Measurements from ENCODE around the gene FAXC.

The FAXC gene

DNA sequence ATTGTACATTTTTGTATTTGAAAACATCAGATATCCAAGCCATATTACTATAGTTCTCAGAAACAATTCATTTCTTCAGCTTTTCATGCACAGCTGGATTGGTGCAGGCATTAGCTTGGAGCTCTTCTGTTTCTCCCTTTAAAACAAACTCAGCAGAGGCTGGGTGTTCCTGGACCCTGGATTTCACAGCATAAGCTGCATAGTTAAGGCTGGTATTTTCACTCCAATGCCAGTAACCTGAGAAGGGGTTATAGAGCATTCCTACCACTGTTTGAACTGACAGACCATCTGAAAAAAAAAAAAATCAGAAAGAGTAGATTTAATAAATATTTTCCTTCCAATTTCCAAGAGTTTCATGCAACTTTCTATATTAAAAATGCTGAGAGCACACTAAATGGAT is 20.1 kb upstream of the FAXC start:
- DNase-seq: no peak
- Histone ChIP-seq H3K18ac (ENCODE audit: low read depth in 1 of 2, low read length in 2 of 2) (no peak overlapping the region), H3K27ac (ENCODE audit: low read length, poor library complexity, severe bottlenecking) (no peak overlapping the region)

DNA sequence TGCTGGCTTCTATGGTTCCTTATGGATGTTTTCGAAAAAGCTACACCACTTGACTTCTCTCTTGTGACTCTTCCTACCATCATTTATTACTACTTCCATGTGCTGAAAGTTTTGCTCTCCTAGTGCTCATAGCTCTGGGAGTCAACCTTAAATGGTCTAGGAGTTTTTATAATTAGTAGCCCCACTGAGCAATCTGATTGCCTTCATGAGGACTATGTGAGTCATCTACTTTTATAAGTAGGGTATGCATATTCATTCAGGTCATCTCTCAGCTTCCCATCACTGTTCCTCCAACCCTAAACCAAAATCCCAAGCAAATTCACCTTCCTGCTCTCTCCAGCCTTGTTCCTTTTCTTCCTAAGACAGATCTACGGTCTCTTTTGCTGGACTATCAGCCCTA is 17.4 kb upstream of the FAXC start:
- Histone ChIP-seq H3K4ac (ENCODE audit: low read depth in 1 of 2, low read length in 2 of 2) (no peak overlapping the region), H3K9me3 (ENCODE audit: control insufficient read depth, low read length) (no peaks in the 10 kb centered on the region), H3K36me3 (ENCODE audit: control insufficient read depth in 1 of 2, insufficient read depth in 2 of 2, low read depth in 1 of 2, low read length in 2 of 2) (no peaks in the 10 kb centered on the region), H4K8ac (ENCODE audit: low read length) (no peak overlapping the region), H2BK5ac (ENCODE audit: low read depth, low read length, poor library complexity, severe bottlenecking) (no peak overlapping the region), H2AK5ac (ENCODE audit: low read length, severe bottlenecking) (no peak overlapping the region), H2BK12ac (ENCODE audit: low read length in 2 of 2) (no peak overlapping the region), H3K14ac (ENCODE audit: low read length in 2 of 2) (no peak overlapping the region), H3K27me3 (ENCODE audit: control insufficient read depth in 1 of 2, insufficient read depth in 1 of 2, low read length in 2 of 2) (no peaks in the 10 kb centered on the region), H3K79me1 (replicated peaks; ENCODE audit: low read length, poor library complexity, severe bottlenecking) (no peaks in the 10 kb centered on the region), H3K23ac (ENCODE audit: low read length in 2 of 2) (no peak overlapping the region), H2BK120ac (ENCODE audit: low read depth, low read length) (no peak overlapping the region), H3K4me2 (ENCODE audit: low read length, poor library complexity, severe bottlenecking) (no peak overlapping the region), H2BK15ac (ENCODE audit: low read depth, poor library complexity, severe bottlenecking) (no peak overlapping the region), H3K9ac (ENCODE audit: low read length) (no peak overlapping the region), H3K4me1 (ENCODE audit: control insufficient read depth, insufficient read depth, low read depth, low read length) (no peaks in the 10 kb centered on the region), H3K18ac (ENCODE audit: low read depth in 1 of 2, low read length in 2 of 2) (no peak overlapping the region), H2AFZ (ENCODE audit: low read depth, low read length) (no peak overlapping the region), H3K27ac (ENCODE audit: low read length, poor library complexity, severe bottlenecking) (no peak overlapping the region), H3K4me3 (ENCODE audit: insufficient read depth in 1 of 2, low read depth in 1 of 2, low read length in 2 of 2) (no peak overlapping the region), H4K91ac (ENCODE audit: low read length) (no peak overlapping the region)
- DNase-seq: no peak
- 100% methylated on average over 1 of the region's 2 CpGs for WGBS

More for the DNA sequence above, 20.1 kb upstream of the FAXC start:
- no peaks in the 10 kb centered on the region for H3K27me3 ChIP-seq (ENCODE audit: control insufficient read depth in 1 of 2, insufficient read depth in 1 of 2, low read length in 2 of 2)
- no peaks in the 10 kb centered on the region for H3K79me1 ChIP-seq (replicated peaks; ENCODE audit: low read length, poor library complexity, severe bottlenecking)
- H2BK5ac ChIP-seq (ENCODE audit: low read depth, low read length, poor library complexity, severe bottlenecking): no peak overlapping the region
- H3K4me2 ChIP-seq (ENCODE audit: low read length, poor library complexity, severe bottlenecking): no peak overlapping the region
- H3K14ac ChIP-seq (ENCODE audit: low read length in 2 of 2): no peak overlapping the region
- H2BK12ac ChIP-seq (ENCODE audit: low read length in 2 of 2): no peak overlapping the region
- H3K9me3 ChIP-seq (ENCODE audit: control insufficient read depth, low read length): no peaks in the 10 kb centered on the region
- no peak overlapping the region for H2AFZ ChIP-seq (ENCODE audit: low read depth, low read length)
- no peak overlapping the region for H3K4me3 ChIP-seq (ENCODE audit: insufficient read depth in 1 of 2, low read depth in 1 of 2, low read length in 2 of 2)
- no peaks in the 10 kb centered on the region for H3K36me3 ChIP-seq (ENCODE audit: control insufficient read depth in 1 of 2, insufficient read depth in 2 of 2, low read depth in 1 of 2, low read length in 2 of 2)
- H2BK120ac ChIP-seq (ENCODE audit: low read depth, low read length): no peak overlapping the region
- H2BK15ac ChIP-seq (ENCODE audit: low read depth, poor library complexity, severe bottlenecking): no peak overlapping the region
- no peak overlapping the region for H3K23ac ChIP-seq (ENCODE audit: low read length in 2 of 2)
- no peaks in the 10 kb centered on the region for H3K4me1 ChIP-seq (ENCODE audit: control insufficient read depth, insufficient read depth, low read depth, low read length)
- no peak overlapping the region for H3K4ac ChIP-seq (ENCODE audit: low read depth in 1 of 2, low read length in 2 of 2)
- no peak overlapping the region for H4K91ac ChIP-seq (ENCODE audit: low read length)
- H4K8ac ChIP-seq (ENCODE audit: low read length): no peak overlapping the region
- H3K9ac ChIP-seq (ENCODE audit: low read length): no peak overlapping the region
- no peak overlapping the region for H2AK5ac ChIP-seq (ENCODE audit: low read length, severe bottlenecking)

DNA sequence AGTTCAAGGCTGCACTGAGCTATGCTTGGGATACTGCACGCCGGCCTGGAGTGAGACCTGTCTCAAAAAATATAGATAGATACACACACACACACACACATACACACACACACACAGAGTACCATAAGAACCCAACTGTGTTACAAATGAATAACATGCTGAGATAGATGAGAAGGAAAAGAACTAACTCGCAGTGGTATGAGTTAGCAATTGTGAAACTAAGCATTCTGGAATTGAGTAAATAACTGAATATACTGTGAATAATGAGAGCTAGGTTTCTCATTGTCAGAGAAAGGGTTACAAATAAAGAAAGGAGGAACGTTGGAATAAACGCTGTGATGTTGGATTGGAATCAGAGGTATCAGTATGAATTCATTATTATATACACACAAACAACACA is 14.6 kb upstream of the FAXC start:
- Histone ChIP-seq H3K9me3 (ENCODE audit: control insufficient read depth, low read length) (no peaks in the 10 kb centered on the region), H3K9ac (ENCODE audit: low read length) (no peak overlapping the region), H2BK5ac (ENCODE audit: low read depth, low read length, poor library complexity, severe bottlenecking) (no peak overlapping the region), H2BK15ac (ENCODE audit: low read depth, poor library complexity, severe bottlenecking) (no peak overlapping the region), H3K14ac (ENCODE audit: low read length in 2 of 2) (no peak overlapping the region), H3K4me2 (ENCODE audit: low read length, poor library complexity, severe bottlenecking) (no peak overlapping the region), H3K4me3 (ENCODE audit: insufficient read depth in 1 of 2, low read depth in 1 of 2, low read length in 2 of 2) (no peak overlapping the region), H2AFZ (ENCODE audit: low read depth, low read length) (no peak overlapping the region), H4K8ac (ENCODE audit: low read length) (no peak overlapping the region), H3K79me1 (replicated peaks; ENCODE audit: low read length, poor library complexity, severe bottlenecking) (no peaks in the 10 kb centered on the region), H3K27ac (ENCODE audit: low read length, poor library complexity, severe bottlenecking) (no peak overlapping the region), H3K27me3 (ENCODE audit: control insufficient read depth in 1 of 2, insufficient read depth in 1 of 2, low read length in 2 of 2) (peaks cover 10 to 15% of the 10 kb centered on the region in 2 experiments), H3K23ac (ENCODE audit: low read length in 2 of 2) (no peak overlapping the region), H3K4ac (ENCODE audit: low read depth in 1 of 2, low read length in 2 of 2) (no peak overlapping the region), H3K18ac (ENCODE audit: low read depth in 1 of 2, low read length in 2 of 2) (no peak overlapping the region), H2BK12ac (ENCODE audit: low read length in 2 of 2) (no peak overlapping the region), H2BK120ac (ENCODE audit: low read depth, low read length) (no peak overlapping the region), H3K4me1 (ENCODE audit: control insufficient read depth, insufficient read depth, low read depth, low read length) (no peaks in the 10 kb centered on the region), H4K91ac (ENCODE audit: low read length) (no peak overlapping the region), H3K36me3 (ENCODE audit: control insufficient read depth in 1 of 2, insufficient read depth in 2 of 2, low read depth in 1 of 2, low read length in 2 of 2) (no peaks in the 10 kb centered on the region), H2AK5ac (ENCODE audit: low read length, severe bottlenecking) (no peak overlapping the region)
- 95% methylated on average over 1 of the region's 5 CpGs for WGBS
- no peak for DNase-seq

DNA sequence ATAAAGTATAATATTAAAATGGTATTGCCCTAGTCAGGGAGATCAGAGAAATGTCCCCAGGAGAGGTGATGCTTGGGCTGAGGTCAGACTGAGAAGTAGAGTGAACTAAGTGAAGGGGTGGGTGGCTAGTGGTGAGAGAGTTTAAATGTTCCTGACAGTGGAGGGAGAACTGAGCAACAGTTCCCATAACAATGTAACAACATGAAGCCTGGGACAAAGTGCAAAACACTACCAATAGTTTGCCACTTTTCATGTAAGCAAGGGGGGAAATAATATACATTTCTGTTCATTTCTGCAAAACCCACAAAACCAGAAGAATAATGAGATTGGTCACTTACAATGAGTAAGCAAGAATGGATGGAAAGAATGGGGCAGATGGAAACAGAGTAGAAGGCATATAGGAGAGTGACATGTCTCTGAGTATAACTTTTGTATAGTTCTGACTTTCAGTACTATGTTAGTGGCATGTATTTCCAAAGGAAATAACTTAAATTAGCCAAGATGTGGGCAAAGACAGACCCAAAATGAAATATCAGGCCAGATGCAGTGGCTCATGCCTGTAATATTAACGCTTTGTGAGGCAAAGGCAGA is 13.3 kb upstream of the FAXC start:
- no peak overlapping the region for H2AFZ ChIP-seq (ENCODE audit: low read depth, low read length)
- no peaks in the 10 kb centered on the region for H3K36me3 ChIP-seq (ENCODE audit: control insufficient read depth in 1 of 2, insufficient read depth in 2 of 2, low read depth in 1 of 2, low read length in 2 of 2)

More for the DNA sequence above, 13.3 kb upstream of the FAXC start:
- no peak for DNase-seq
- Histone ChIP-seq H4K91ac (ENCODE audit: low read length) (no peak overlapping the region), H2BK5ac (ENCODE audit: low read depth, low read length, poor library complexity, severe bottlenecking) (no peak overlapping the region), H3K4me2 (ENCODE audit: low read length, poor library complexity, severe bottlenecking) (no peak overlapping the region), H3K4me1 (ENCODE audit: control insufficient read depth, insufficient read depth, low read depth, low read length) (no peaks in the 10 kb centered on the region), H3K14ac (ENCODE audit: low read length in 2 of 2) (no peak overlapping the region), H3K18ac (ENCODE audit: low read depth in 1 of 2, low read length in 2 of 2) (no peak overlapping the region), H3K9ac (ENCODE audit: low read length) (no peak overlapping the region), H3K27ac (ENCODE audit: low read length, poor library complexity, severe bottlenecking) (no peak overlapping the region), H2AK5ac (ENCODE audit: low read length, severe bottlenecking) (no peak overlapping the region), H3K4me3 (ENCODE audit: insufficient read depth in 1 of 2, low read depth in 1 of 2, low read length in 2 of 2) (no peak overlapping the region), H2BK120ac (ENCODE audit: low read depth, low read length) (no peak overlapping the region), H3K23ac (ENCODE audit: low read length in 2 of 2) (no peak overlapping the region), H3K27me3 (ENCODE audit: control insufficient read depth in 1 of 2, insufficient read depth in 1 of 2, low read length in 2 of 2) (peaks cover 10 to 15% of the 10 kb centered on the region in 2 experiments), H2BK12ac (ENCODE audit: low read length in 2 of 2) (no peak overlapping the region), H3K4ac (ENCODE audit: low read depth in 1 of 2, low read length in 2 of 2) (no peak overlapping the region), H3K9me3 (ENCODE audit: control insufficient read depth, low read length) (no peaks in the 10 kb centered on the region), H2BK15ac (ENCODE audit: low read depth, poor library complexity, severe bottlenecking) (no peak overlapping the region), H4K8ac (ENCODE audit: low read length) (no peak overlapping the region), H3K79me1 (replicated peaks; ENCODE audit: low read length, poor library complexity, severe bottlenecking) (no peaks in the 10 kb centered on the region)
- 88% methylated on average over 1 of the region's 1 CpG for WGBS

Data from mesenchymal stem cell (in vitro differentiated cells and primary cell).